Measurements from ENCODE around the gene FSTL4.

The FSTL4 gene

GRCh38 chr5:133511653-133512235, 100.6 kb downstream of the FSTL4 start:
- no peak for DNase-seq

GRCh38 chr5:133510634-133511262, 101.6 kb downstream of the FSTL4 start:
- DNase-seq = no peak

- DNase-seq = no peak
Observed at GRCh38 chr5:133509742-133510079, 102.6 kb downstream of the FSTL4 start.

GRCh38 chr5:133508845-133509741, 103.2 kb downstream of the FSTL4 start:
- no peak for DNase-seq

GRCh38 chr5:133508331-133508730, 104.0 kb downstream of the FSTL4 start:
- DNase-seq = no peak

GRCh38 chr5:133506181-133506580, 106.2 kb downstream of the FSTL4 start:
- no peak for DNase-seq

- DNase-seq = no peak
Observed at GRCh38 chr5:133503511-133503910, 108.8 kb downstream of the FSTL4 start.

GRCh38 chr5:133499895-133500294, 112.4 kb downstream of the FSTL4 start:
- no peak for DNase-seq

- DNase-seq = no peak
Observed at GRCh38 chr5:133497608-133498348, 114.6 kb downstream of the FSTL4 start.

- DNase-seq = no peak
Observed at GRCh38 chr5:133496631-133497030, 115.7 kb downstream of the FSTL4 start.

GRCh38 chr5:133494923-133495246, 117.5 kb downstream of the FSTL4 start:
- no peak for DNase-seq

GRCh38 chr5:133494232-133494922, 118.0 kb downstream of the FSTL4 start:
- DNase-seq = no peak

GRCh38 chr5:133489632-133490031, 122.7 kb downstream of the FSTL4 start:
- DNase-seq = no peak

- DNase-seq = no peak
Observed at GRCh38 chr5:133487093-133487492, 125.2 kb downstream of the FSTL4 start.

- no peak for DNase-seq
Observed at GRCh38 chr5:133485468-133485867, 126.9 kb downstream of the FSTL4 start.

GRCh38 chr5:133483406-133484090, 128.8 kb downstream of the FSTL4 start:
- DNase-seq = no peak

GRCh38 chr5:133482028-133482427, 130.3 kb downstream of the FSTL4 start:
- DNase-seq = no peak

- DNase-seq = no peak
Observed at GRCh38 chr5:133480866-133481265, 131.5 kb downstream of the FSTL4 start.

GRCh38 chr5:133480366-133480765, 132.0 kb downstream of the FSTL4 start:
- DNase-seq = no peak

- DNase-seq = no peak
Observed at GRCh38 chr5:133478199-133478985, 133.9 kb downstream of the FSTL4 start.

GRCh38 chr5:133475986-133476385, 136.4 kb downstream of the FSTL4 start:
- no peak for DNase-seq

All from cortex of kidney (tissue), 1 donor.